ENCODE results near the gene FLRT2.

Gene FLRT2

DNA sequence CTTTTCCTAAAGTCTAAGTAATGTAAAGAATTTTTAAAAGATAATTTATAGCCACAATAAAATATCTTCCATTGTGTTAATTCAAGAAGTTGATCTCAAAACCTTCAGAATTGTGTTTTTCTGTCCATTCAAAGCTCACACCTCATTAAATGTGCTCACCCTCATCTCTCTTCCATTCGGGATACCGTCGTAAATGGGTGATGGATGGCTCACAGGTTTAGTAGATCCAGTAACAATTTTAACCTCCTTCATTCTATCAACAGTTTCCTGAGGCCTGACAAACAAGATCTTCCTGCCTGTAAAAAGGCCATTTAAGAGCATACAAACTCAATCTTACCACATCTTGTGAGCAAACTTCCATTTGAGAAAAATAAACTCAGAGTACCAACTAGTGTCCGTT, 9.4 kb upstream of the FLRT2 start:
- no peak for TF ChIP-seq CTCF (IDR thresholded peaks at IDR 0.05; ENCODE audit: low read depth, low read length, poor library complexity, severe bottlenecking)
- TF ChIP-seq EZH2phosphoT487 (IDR thresholded peaks at IDR 0.05; ENCODE audit: borderline replicate concordance, low read length) = no peak
- H3K4me3 ChIP-seq (ENCODE audit: low read length) = no peak overlapping the region
- no peaks in the 10 kb centered on the region for H3K27me3 ChIP-seq (ENCODE audit: control insufficient read depth, low read length)
- H3K4me2 ChIP-seq (ENCODE audit: low read length) = no peak overlapping the region
- no peak overlapping the region for H3K27ac ChIP-seq (ENCODE audit: low read depth, low read length)
- no peaks in the 10 kb centered on the region for H3K9me3 ChIP-seq (ENCODE audit: control insufficient read depth, insufficient read depth, low read length)
- H3F3A ChIP-seq (ENCODE audit: control insufficient read depth, insufficient read depth) = no peaks in the 10 kb centered on the region
- H3K4me1 ChIP-seq (ENCODE audit: control insufficient read depth, low read length) = no peaks in the 10 kb centered on the region
- no peaks in the 10 kb centered on the region for H3K79me2 ChIP-seq (ENCODE audit: control insufficient read depth, low read length)
- no peaks in the 10 kb centered on the region for H4K20me1 ChIP-seq (ENCODE audit: control insufficient read depth, insufficient read depth, low read depth, low read length)
- no peaks in the 10 kb centered on the region for H3K9me2 ChIP-seq (replicated peaks; ENCODE audit: control insufficient read depth, low read length)
- no peaks in the 10 kb centered on the region for H3K36me3 ChIP-seq (ENCODE audit: control insufficient read depth, low read length)

GRCh38 chr14:85523624-85524023, 6.3 kb upstream of the FLRT2 start:
- no peaks in the 10 kb centered on the region for H3K79me2 ChIP-seq (ENCODE audit: control insufficient read depth, low read length)

DNA sequence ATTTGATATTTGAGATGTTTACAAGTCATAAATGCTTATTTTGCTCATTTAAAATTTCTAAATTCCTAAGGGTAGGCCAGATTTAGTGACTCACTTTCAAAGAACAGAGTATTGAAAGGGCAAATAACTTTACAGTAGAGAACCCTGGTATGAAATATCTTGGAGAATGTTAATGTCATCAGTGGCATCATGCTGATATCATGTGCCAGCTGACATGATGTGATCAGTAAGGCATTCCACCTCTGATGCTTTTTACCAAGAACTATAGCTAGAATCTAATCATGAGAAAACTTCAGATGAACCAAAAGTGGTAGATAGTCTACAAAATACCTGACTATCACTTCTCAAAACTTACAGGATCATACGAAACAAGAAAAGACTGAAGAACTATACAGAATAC, 2.9 kb upstream of the FLRT2 start:
- H3K9me3 ChIP-seq (ENCODE audit: control insufficient read depth, insufficient read depth, low read length) = peaks cover 15% of the 10 kb centered on the region; the same call in 1 of the 2 replicates
- no peaks in the 10 kb centered on the region for H3K27me3 ChIP-seq (ENCODE audit: control insufficient read depth, low read length)
- no peak overlapping the region for H3K27ac ChIP-seq (ENCODE audit: low read depth, low read length)
- no peaks in the 10 kb centered on the region for H3K9me2 ChIP-seq (replicated peaks; ENCODE audit: control insufficient read depth, low read length)
- H3K4me1 ChIP-seq (ENCODE audit: control insufficient read depth, low read length) = no peaks in the 10 kb centered on the region
- no peak overlapping the region for H3K4me3 ChIP-seq (ENCODE audit: low read length)
- no peak overlapping the region for H3K4me2 ChIP-seq (ENCODE audit: low read length)
- no peaks in the 10 kb centered on the region for H3K79me2 ChIP-seq (ENCODE audit: control insufficient read depth, low read length)
- no peak for TF ChIP-seq CTCF (IDR thresholded peaks at IDR 0.05; ENCODE audit: low read depth, low read length, poor library complexity, severe bottlenecking)
- no peak for TF ChIP-seq EZH2phosphoT487 (IDR thresholded peaks at IDR 0.05; ENCODE audit: borderline replicate concordance, low read length)
- H3K36me3 ChIP-seq (ENCODE audit: control insufficient read depth, low read length) = no peaks in the 10 kb centered on the region
- no peaks in the 10 kb centered on the region for H4K20me1 ChIP-seq (ENCODE audit: control insufficient read depth, insufficient read depth, low read depth, low read length)
- H3F3A ChIP-seq (ENCODE audit: control insufficient read depth, insufficient read depth) = no peaks in the 10 kb centered on the region

More at GRCh38 chr14:85523624-85524023, 6.3 kb upstream of the FLRT2 start:
- no peaks in the 10 kb centered on the region for H3K9me3 ChIP-seq (ENCODE audit: control insufficient read depth, insufficient read depth, low read length)
- H3K4me2 ChIP-seq (ENCODE audit: low read length) = no peak overlapping the region
- no peaks in the 10 kb centered on the region for H4K20me1 ChIP-seq (ENCODE audit: control insufficient read depth, insufficient read depth, low read depth, low read length)
- no peaks in the 10 kb centered on the region for H3F3A ChIP-seq (ENCODE audit: control insufficient read depth, insufficient read depth)
- no peak overlapping the region for H3K4me3 ChIP-seq (ENCODE audit: low read length)
- no peaks in the 10 kb centered on the region for H3K9me2 ChIP-seq (replicated peaks; ENCODE audit: control insufficient read depth, low read length)
- H3K4me1 ChIP-seq (ENCODE audit: control insufficient read depth, low read length) = no peaks in the 10 kb centered on the region
- H3K36me3 ChIP-seq (ENCODE audit: control insufficient read depth, low read length) = no peaks in the 10 kb centered on the region
- no peak overlapping the region for H3K27ac ChIP-seq (ENCODE audit: low read depth, low read length)
- TF ChIP-seq CTCF (IDR thresholded peaks at IDR 0.05; ENCODE audit: low read depth, low read length, poor library complexity, severe bottlenecking) = no peak
- TF ChIP-seq EZH2phosphoT487 (IDR thresholded peaks at IDR 0.05; ENCODE audit: borderline replicate concordance, low read length) = no peak
- H3K27me3 ChIP-seq (ENCODE audit: control insufficient read depth, low read length) = no peaks in the 10 kb centered on the region

Data from DOHH2 (cell line).